HT1080 (cell line): Measurements from ENCODE around the gene CD22. TPM values are rescaled to one million over a fixed set of nuclear protein-coding genes. Genes with fewer than 3 reads are reported as not detected.

Source experiments
- DNase-seq: peaks from one replicate; pipeline ENCODE4 v3.0.0-alpha.2; 2015; ENCODE audit warnings: low read depth
- total RNA-seq: library from RNA; depleted of rRNA; stranded (reverse); fragments of >200 nt; shearing (Covaris generic); gene quantifications from 2 replicates; pipeline ENCODE4 v1.2.3, GENCODE V29; 2014

Gene CD22
- total RNA-seq, 1 experiment from 2014 or later, result 23.2 TPM

GRCh38 chr19:35295792-35296462 lies 33.1 kb upstream of the CD22 start:
- DNase-seq, result no peak

GRCh38 chr19:35296644-35297514 lies 32.1 kb upstream of the CD22 start:
- no peak for DNase-seq

DNA sequence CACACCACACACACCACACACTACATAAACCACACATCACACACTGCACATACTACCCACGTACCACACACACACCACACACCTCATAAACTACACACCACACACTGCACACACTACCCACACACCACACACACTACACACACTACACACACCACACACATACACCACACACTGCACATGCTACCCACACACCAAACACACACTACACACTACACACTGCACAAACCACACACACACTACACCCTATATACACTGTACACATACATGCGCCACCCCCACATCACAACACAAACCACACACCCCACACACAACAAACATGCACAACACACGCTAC lies 31.5 kb upstream of the CD22 start:
- DNase-seq, result no peak

DNA sequence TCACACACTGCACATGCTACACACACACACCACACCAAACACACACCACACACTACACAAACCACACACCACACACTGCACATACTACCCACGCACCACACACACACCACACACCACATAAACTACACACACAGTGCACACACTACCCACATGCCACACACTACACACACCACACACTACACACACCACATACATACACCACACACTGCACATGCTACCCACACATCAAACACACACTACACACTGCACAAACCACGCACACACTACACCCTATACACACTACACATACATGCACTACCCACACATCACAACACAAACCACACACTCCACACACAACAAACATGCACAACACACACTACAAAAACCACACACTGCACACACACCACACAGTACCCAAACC lies 31.1 kb upstream of the CD22 start:
- no peak for DNase-seq

- DNase-seq, result no peak
Measured at GRCh38 chr19:35298561-35298972, 30.4 kb upstream of the CD22 start.

DNA sequence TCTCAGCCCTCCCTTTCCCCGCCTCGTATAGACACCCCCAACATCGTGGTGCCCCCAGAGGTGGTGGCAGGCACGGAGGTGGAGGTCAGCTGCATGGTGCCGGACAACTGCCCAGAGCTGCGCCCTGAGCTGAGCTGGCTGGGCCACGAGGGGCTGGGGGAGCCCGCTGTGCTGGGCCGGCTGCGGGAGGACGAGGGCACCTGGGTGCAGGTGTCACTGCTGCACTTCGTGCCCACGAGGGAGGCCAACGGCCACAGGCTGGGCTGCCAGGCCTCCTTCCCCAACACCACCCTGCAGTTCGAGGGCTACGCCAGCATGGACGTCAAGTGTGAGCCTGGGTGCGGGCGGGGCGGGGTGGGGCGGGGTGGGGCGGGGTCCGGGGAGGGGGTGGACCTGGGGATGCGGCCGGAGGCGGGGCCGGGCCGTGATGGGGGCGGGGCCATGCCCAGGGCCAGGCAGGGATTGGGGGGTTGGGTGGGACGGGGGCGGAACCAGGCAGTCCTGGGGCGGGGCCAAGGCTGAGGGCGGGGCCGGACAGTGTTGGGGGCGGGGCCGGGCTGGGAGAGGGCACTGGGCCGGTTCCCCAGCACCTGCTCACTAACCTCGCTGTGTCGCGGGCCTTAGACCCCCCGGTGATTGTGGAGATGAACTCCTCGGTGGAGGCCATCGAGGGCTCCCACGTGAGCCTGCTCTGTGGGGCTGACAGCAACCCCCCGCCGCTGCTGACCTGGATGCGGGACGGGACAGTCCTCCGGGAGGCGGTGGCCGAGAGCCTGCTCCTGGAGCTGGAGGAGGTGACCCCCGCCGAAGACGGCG lies 29.3 kb upstream of the CD22 start:
- DNase-seq, result no peak

DNA sequence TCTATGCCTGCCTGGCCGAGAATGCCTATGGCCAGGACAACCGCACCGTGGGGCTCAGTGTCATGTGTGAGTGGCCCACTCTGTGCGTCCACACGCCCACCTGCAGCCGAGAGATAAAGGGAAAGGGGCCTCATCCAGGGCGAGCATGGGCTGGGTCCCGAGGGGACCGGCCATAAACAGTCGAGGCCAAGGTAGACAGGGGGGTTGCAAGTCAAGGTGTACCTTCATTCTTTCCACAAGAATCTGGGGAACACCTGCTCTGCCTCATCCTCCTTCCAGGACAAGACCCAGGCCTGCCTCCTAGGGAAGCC lies 28.7 kb upstream of the CD22 start:
- no peak for DNase-seq

- DNase-seq, result no peak
Measured at GRCh38 chr19:35301961-35302360, 27.0 kb upstream of the CD22 start.

DNA sequence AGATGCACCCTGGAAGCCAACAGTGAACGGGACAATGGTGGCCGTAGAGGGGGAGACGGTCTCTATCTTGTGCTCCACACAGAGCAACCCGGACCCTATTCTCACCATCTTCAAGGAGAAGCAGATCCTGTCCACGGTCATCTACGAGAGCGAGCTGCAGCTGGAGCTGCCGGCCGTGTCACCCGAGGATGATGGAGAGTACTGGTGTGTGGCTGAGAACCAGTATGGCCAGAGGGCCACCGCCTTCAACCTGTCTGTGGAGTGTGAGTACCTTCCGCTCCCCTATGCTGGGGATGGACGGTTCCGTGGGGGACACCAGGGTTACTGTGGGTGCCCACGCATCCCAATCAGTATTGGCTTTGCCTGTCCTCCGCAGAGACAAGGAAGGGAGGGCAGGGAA lies 26.5 kb upstream of the CD22 start:
- DNase-seq, result no peak

DNA sequence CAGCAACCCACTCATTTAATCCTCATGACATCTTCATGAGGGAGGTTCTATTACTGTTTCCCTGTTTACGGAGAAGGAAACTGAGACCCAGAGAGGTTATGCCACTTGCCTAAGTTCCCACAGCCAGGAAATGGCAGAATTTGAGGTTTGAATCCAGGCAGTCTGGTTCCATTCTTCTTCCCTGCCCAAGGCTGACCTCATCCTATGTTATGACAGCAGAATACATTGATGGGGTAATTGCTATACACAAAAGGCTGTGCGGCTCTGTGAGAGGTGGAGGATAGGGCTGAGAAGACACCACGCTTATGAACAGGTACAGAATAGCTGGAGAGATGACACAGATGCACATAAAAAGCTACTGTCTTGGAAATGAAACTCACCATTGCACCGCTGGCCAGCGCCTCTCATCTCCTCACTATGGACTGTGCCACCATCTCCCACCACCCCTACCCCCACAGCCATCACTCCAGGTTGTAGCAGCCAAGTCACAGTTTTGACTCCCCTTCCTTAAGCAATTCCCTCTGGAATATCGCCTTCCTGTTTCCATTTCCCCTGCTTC lies 25.6 kb upstream of the CD22 start:
- no peak for DNase-seq

DNA sequence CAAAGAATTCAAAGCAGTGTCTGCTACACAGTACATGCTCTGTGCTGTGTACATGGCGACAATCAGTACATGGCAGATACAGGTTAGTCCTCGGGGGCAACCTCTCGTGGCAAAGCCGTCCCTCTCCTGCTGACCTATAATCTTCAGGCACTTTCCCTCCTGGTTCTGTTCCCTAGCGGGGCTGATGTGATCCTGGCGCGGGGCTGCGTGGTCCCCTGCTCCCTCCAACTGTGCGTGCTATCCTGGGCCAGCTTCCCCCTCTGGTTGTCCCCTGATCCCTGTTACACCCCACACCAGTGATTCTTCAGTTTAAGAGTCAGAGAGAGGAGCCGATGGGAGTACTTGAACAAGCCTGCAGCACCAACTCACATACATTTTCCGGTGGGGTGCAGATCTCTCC lies 25.0 kb upstream of the CD22 start:
- no peak for DNase-seq

DNA sequence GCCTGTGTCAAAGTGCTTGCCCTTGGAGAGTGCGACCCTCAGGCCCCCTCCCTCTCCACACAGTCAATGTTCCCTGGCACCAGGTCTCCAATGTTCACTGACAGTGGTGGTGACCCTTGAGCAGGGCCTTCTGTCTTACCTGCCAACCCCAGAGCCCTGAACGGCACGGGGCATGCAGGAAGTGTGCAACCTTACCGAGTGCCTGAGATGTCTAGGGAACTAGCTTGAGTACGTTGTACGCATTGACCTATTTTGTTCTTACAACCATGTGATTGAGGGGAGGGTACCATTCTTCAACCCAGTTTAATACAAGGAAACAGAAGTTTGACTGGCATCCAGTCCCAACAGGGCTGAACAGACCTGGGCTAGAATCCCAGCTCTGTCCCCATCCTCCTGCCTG lies 23.8 kb upstream of the CD22 start:
- DNase-seq, result no peak

GRCh38 chr19:35306473-35307246 lies 22.3 kb upstream of the CD22 start:
- peak; percentile 18 for DNase-seq

- no peak for DNase-seq
Measured at GRCh38 chr19:35307931-35308330, 21.1 kb upstream of the CD22 start.

DNA sequence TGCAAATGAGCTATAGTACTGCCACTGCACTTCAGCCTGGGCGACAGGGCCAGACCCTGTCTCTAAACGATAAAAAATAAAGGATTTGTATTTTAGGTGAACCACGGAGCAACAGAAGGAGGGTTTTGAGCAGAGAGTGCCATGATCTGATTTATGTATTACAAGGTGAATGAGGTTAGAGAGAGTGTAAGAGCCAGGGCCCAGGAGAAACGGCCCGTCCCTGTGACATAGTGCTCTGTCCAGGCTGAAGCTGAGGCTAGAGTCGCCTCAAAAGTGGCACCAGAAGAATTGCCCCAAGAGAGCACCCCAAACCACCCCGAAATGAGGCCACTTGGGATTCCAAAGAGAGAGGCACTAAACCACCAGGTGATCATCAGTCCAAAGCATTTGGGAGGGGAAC lies 20.1 kb upstream of the CD22 start:
- DNase-seq, result no peak

DNA sequence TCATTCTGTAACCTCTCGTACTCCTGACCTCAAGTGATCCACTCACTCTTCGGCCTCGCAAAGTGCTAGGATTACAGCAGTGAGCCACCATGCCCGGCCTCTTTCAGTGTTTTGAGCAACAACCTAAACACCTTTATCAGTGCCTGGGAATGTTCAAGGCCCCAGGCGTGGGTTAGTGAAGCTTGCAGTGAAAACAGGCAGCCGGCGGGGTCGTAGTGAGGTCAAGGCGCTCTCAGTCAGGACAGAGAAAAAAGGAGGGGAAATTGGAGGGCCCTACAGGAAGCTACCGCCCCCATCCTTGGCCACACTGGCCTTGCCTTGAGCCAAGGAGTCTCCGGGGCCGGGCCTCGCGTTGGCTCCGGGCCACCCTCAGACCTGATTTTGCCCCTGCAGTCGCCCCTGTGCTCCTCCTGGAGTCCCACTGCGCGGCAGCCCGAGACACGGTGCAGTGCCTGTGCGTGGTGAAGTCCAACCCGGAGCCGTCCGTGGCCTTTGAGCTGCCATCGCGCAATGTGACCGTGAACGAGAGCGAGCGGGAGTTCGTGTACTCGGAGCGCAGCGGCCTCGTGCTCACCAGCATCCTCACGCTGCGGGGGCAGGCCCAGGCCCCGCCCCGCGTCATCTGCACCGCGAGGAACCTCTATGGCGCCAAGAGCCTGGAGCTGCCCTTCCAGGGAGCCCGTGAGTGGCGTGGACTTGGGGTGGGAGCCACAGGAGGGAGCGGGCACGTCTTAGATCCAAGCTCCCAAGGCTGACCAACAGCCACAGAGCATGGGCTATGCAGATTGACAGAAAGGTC lies 19.3 kb upstream of the CD22 start:
- no peak for DNase-seq

DNA sequence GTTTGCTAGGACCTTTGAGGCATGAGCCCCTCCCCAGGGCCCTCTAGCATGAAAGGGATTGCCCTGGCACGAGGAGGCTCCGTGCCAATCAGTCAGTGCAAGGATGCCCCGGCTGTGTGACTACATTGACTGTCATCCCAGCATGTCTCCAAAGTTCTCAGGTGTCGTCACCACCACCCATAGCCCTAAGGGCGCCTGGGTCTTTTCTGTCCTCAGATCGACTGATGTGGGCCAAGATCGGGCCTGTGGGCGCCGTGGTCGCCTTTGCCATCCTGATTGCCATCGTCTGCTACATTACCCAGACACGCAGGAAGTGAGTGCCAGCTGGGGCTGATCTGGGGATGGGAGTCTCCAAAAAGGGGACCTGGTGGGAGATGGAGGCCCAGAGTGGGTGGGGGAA lies 18.7 kb upstream of the CD22 start:
- DNase-seq, result no peak

DNA sequence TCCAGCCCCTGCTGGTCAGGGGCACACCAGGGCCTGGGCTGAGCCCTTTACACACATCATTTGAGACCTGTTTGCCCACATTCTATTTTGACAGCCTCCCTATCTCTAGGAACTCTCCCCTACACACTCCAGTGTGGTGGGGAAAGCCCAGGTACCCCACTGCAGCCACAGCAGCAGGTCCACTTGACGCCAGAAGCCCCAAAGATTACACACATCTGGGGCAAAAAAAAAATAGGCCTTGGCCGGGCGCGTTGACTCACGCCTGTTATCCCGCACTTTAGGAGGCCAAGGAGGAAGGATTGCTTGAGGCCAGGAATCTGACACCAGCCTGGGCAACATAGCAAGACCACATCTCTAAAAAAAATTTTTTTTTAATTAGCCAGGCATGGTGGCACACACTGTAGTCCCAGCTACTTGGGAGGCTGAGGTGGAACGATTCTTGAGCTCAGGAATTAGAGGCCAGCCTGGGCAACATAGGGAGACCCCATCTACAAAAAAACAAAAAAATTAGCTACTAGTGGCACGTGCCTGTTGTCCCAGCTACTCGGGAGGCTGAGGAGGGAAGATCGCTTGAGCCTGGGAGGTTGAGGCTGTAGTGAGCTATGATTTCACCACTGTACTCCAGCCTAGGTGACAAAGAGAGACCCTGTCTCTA lies 18.0 kb upstream of the CD22 start:
- DNase-seq, result no peak

GRCh38 chr19:35311901-35312665 lies 16.9 kb upstream of the CD22 start:
- DNase-seq, result no peak
